GF-D8 (cell line): ENCODE measurements around the gene ZNF280D.
"Not testable (repeated sequence)": the region's sequence is repeated elsewhere in the genome, so short reads cannot be mapped to it uniquely, and the experiment has no call there.

Experiments used
- DNase-seq: peaks from one replicate; lab custom pipeline; 2025; lab: John Stamatoyannopoulos, UW

Gene ZNF280D

GRCh38 chr15:56733136-56734012 lies at the start of gene ZNF280D:
TSS of gene ZNF280D (minus strand) at chr15:56733509. CDS start at chr15:56707109, 26,400 bp downstream.
- DNase-seq: no peak

- no peak for DNase-seq
These were observed 49.0 kb upstream of the ZNF280D start for GRCh38 chr15:56782306-56782705.

GRCh38 chr15:56781666-56782065 lies 48.4 kb upstream of the ZNF280D start:
- DNase-seq: no peak

GRCh38 chr15:56780102-56780725 lies 46.9 kb upstream of the ZNF280D start:
- DNase-seq: peak; percentile 48

GRCh38 chr15:56779449-56779848 lies 46.1 kb upstream of the ZNF280D start:
- not testable (repeated sequence) for DNase-seq

GRCh38 chr15:56778761-56779160 lies 45.5 kb upstream of the ZNF280D start:
- DNase-seq: no peak

GRCh38 chr15:56776839-56777238 lies 43.5 kb upstream of the ZNF280D start:
- DNase-seq: no peak

GRCh38 chr15:56775641-56776040 lies 42.3 kb upstream of the ZNF280D start:
- no peak for DNase-seq

GRCh38 chr15:56774356-56774755 lies 41.0 kb upstream of the ZNF280D start:
- DNase-seq: peak; percentile 88

- DNase-seq: peak; percentile 62
These were observed 39.7 kb upstream of the ZNF280D start for GRCh38 chr15:56772868-56773639.

- no peak for DNase-seq
These were observed 36.9 kb upstream of the ZNF280D start for GRCh38 chr15:56770173-56770572.

GRCh38 chr15:56767315-56767714 lies 34.0 kb upstream of the ZNF280D start:
- DNase-seq: no peak

- DNase-seq: peak; percentile 50
These were observed 31.9 kb upstream of the ZNF280D start for GRCh38 chr15:56765251-56765650.

- DNase-seq: no peak
These were observed 30.0 kb upstream of the ZNF280D start for GRCh38 chr15:56763141-56763895.

GRCh38 chr15:56760186-56760585 lies 26.9 kb upstream of the ZNF280D start:
- no peak for DNase-seq

- DNase-seq: peak; percentile 59
These were observed 26.1 kb upstream of the ZNF280D start for GRCh38 chr15:56759450-56759845.

- DNase-seq: no peak
These were observed 25.6 kb upstream of the ZNF280D start for GRCh38 chr15:56758770-56759449.

GRCh38 chr15:56757875-56758274 lies 24.6 kb upstream of the ZNF280D start:
- peak; percentile 37 for DNase-seq

- DNase-seq: no peak
These were observed 21.6 kb upstream of the ZNF280D start for GRCh38 chr15:56754772-56755370.

GRCh38 chr15:56752986-56753385 lies 19.7 kb upstream of the ZNF280D start:
- no peak for DNase-seq

- DNase-seq: no peak
These were observed 16.7 kb upstream of the ZNF280D start for GRCh38 chr15:56749982-56750381.
